A673 (cell line): Measurements from ENCODE around the gene VGLL1. TPM values are rescaled to one million over a fixed set of nuclear protein-coding genes. Genes with fewer than 3 reads are reported as not detected.

ENCODE experiments used
- BruUV-seq: library from RNA; stranded (reverse); fragments of 400-500 nt; replicated peaks from 2 replicates; lab custom pipeline; 2021; lab: Mats Ljungman, UMichigan
- CTCF ChIA-PET: fragments of 300-600 bp; sonication (Branson Sonifier 250); formaldehyde crosslinking; loops from one replicate; lab custom pipeline; 2022; ENCODE audit warnings: antibody characterized with exemption; lab: Charles Lee
- POLR2A ChIA-PET: fragments of 300-600 bp; sonication (Branson Sonifier 250); formaldehyde crosslinking; loops from one replicate; lab custom pipeline; 2022; ENCODE audit warnings: antibody characterized with exemption; ENCODE audit not compliant: low non-redundant PET; lab: Charles Lee
- DNase-seq: peaks from one replicate; pipeline ENCODE4 v3.0.0-alpha.2; 2015; ENCODE audit warnings: low spot score
- H3K27ac ChIP-seq: fragments of 200-600 bp; sonication (generic); 2 replicates; pipeline ENCODE4 v1.5.1; 2016; ENCODE audit warnings: mixed run types, low read depth, mild to moderate bottlenecking, mixed read lengths, antibody characterized with exemption, low read length; ENCODE audit not compliant: poor library complexity, severe bottlenecking
- H3K27me3 ChIP-seq: fragments of 200-600 bp; sonication (generic); replicated peaks from 2 replicates; pipeline ENCODE4 v1.6.1; 2017; ENCODE audit warnings: mixed run types, low read depth, mild to moderate bottlenecking, mixed read lengths, antibody characterized with exemption, low read length; ENCODE audit not compliant: insufficient read depth, poor library complexity
- H3K36me3 ChIP-seq: fragments of 200-600 bp; sonication (generic); 2 replicates; pipeline ENCODE4 v1.6.1; 2016; ENCODE audit warnings: mixed run types, mild to moderate bottlenecking, mixed read lengths, antibody characterized with exemption, low read length; ENCODE audit not compliant: insufficient read depth, poor library complexity, severe bottlenecking
- H3K4me1 ChIP-seq: fragments of 200-600 bp; sonication (generic); 2 replicates; pipeline ENCODE4 v1.6.1; 2017; ENCODE audit warnings: mixed run types, mild to moderate bottlenecking, mixed read lengths, antibody characterized with exemption, low read length; ENCODE audit not compliant: insufficient read depth, poor library complexity, severe bottlenecking
- H3K4me3 ChIP-seq: fragments of 200-600 bp; sonication (generic); 2 replicates; pipeline ENCODE4 v1.5.1; 2016; ENCODE audit warnings: low read depth, mixed run types, mild to moderate bottlenecking, mixed read lengths, low read length; ENCODE audit not compliant: poor library complexity, severe bottlenecking
- H3K9me3 ChIP-seq: fragments of 200-600 bp; sonication (generic); 2 replicates; pipeline ENCODE4 v1.6.1; 2016; ENCODE audit warnings: mixed run types, low read depth, mild to moderate bottlenecking, mixed read lengths, antibody characterized with exemption, low read length; ENCODE audit not compliant: poor library complexity, severe bottlenecking
- EZH2 ChIP-seq: fragments of 200-600 bp; sonication (generic); IDR thresholded peaks from 2 replicates; pipeline ENCODE4 v1.6.1; 2017; ENCODE audit warnings: borderline replicate concordance, low read depth, mild to moderate bottlenecking, mixed read lengths, antibody characterized with exemption, low read length; ENCODE audit not compliant: poor library complexity, severe bottlenecking
- intact Hi-C: fragments of 100-400 bp; cut with micrococcal nuclease; formaldehyde crosslinking; loops from one replicate; pipeline ENCODE4 v1.10.0; 2022; ENCODE audit not compliant: unreplicated experiment
- total RNA-seq: library from RNA; stranded (reverse); gene quantifications from 2 replicates; pipeline ENCODE4 v1.2.3, GENCODE V29; 2021
- TF ChIP-seq, protein P1 (sequence below): fragments of 300-800, 200-600 bp; sonication (generic); conservative IDR thresholded peaks from 2 replicates; pipeline ENCODE4 v1.5.1; 2017; ENCODE audit warnings: low read depth, mild to moderate bottlenecking, antibody characterized with exemption, low read length, moderate library complexity, mixed read lengths

Gene VGLL1
- total RNA-seq, 1 experiment from 2014 or later, result not detected

DNA sequence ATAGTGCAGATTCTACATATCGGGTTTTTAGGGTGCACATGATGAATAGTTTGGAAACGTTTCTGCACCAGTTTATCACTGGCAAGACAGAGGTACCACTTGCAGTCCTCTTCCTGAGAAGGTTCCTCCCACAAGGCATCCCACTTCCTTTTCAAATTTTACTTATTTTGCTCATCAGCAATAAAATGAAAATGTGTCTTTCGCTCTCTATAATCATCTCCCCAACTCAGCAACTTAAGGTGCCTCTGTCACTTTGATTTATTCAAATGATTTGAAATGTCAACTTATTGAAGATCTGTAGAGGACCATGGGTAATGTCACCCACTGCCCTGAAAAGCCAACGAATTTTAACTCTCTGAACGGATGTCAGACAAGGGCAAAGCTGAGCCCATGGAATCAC, 53.2 kb downstream of the VGLL1 start:
- BruUV-seq, result no TSS peak
- intact Hi-C loops, result no loop called here
- TF ChIP-seq EZH2, result no peak
- TF ChIP-seq, protein P1, sequence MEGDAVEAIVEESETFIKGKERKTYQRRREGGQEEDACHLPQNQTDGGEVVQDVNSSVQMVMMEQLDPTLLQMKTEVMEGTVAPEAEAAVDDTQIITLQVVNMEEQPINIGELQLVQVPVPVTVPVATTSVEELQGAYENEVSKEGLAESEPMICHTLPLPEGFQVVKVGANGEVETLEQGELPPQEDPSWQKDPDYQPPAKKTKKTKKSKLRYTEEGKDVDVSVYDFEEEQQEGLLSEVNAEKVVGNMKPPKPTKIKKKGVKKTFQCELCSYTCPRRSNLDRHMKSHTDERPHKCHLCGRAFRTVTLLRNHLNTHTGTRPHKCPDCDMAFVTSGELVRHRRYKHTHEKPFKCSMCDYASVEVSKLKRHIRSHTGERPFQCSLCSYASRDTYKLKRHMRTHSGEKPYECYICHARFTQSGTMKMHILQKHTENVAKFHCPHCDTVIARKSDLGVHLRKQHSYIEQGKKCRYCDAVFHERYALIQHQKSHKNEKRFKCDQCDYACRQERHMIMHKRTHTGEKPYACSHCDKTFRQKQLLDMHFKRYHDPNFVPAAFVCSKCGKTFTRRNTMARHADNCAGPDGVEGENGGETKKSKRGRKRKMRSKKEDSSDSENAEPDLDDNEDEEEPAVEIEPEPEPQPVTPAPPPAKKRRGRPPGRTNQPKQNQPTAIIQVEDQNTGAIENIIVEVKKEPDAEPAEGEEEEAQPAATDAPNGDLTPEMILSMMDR, result no peak
- Histone ChIP-seq H3K36me3 (no peaks in the 10 kb centered on the region), H3K4me3 (no peak overlapping the region), H3K27me3 (no peaks in the 10 kb centered on the region), H3K4me1 (no peaks in the 10 kb centered on the region), H3K27ac (no peak overlapping the region), H3K9me3 (no peaks in the 10 kb centered on the region)
- CTCF ChIA-PET, result no interaction called here
- POLR2A ChIA-PET, result no interaction called here
- DNase-seq, result no peak

DNA sequence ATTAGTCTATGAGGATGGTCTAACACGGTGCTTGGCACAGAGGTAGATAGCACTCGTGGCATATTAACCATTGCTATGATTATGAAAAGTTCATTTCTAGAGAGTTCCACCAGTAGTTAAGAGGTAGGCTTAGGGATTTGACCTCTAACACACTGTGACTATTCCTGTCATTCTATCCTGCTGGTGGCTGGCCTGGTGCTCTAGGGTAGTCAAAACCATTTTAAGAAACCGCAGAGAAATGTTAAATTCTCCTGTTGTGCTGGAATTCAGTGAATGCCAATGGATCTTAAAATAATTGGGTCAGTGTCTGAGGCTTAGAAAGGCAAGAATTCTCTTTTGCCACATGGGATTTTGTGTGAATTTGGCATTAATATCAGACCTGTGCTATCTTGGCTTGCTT, 53.9 kb downstream of the VGLL1 start:
- intact Hi-C loops, result no loop called here
- POLR2A ChIA-PET, result no interaction called here
- CTCF ChIA-PET, result no interaction called here

DNA sequence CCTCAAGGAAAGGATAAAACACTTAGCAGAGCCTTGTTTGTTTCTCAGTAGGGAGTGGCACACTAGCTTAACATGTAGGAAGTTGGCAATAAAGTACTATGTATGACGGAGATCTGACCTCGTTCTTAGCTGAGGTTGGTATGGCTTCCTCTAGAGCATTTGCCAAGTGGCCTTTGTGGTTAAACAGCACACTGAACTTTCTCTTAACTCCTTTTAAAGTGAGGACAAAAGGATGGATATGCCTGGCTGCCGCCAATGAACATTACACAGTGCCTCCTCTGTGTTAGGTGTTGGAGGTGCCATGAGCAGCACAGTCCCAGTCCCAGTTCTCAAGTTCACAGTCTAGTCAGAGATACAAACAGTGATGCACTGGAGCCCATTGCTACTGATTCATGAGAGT, 54.4 kb downstream of the VGLL1 start:
- no TSS peak for BruUV-seq
- TF ChIP-seq EZH2, result no peak
- TF ChIP-seq, protein P1, result no peak
- POLR2A ChIA-PET, result no interaction called here
- DNase-seq, result no peak
- CTCF ChIA-PET, result no interaction called here
- Histone ChIP-seq H3K27me3 (no peaks in the 10 kb centered on the region), H3K4me3 (no peak overlapping the region), H3K9me3 (no peaks in the 10 kb centered on the region), H3K27ac (no peak overlapping the region), H3K4me1 (no peaks in the 10 kb centered on the region), H3K36me3 (no peaks in the 10 kb centered on the region)
- intact Hi-C loops, result no loop called here

More for the DNA sequence above, 53.9 kb downstream of the VGLL1 start:
- Histone ChIP-seq H3K4me1 (no peaks in the 10 kb centered on the region), H3K27me3 (no peaks in the 10 kb centered on the region), H3K27ac (no peak overlapping the region), H3K9me3 (no peaks in the 10 kb centered on the region), H3K4me3 (no peak overlapping the region), H3K36me3 (no peaks in the 10 kb centered on the region)
- TF ChIP-seq EZH2, result no peak
- TF ChIP-seq, protein P1, result no peak
- no TSS peak for BruUV-seq
- DNase-seq, result no peak
